DLD1 (cell line): ENCODE data around the gene EEF1AKMT4.

Experiments used
- in situ Hi-C: cut with HindIII; loops from 2 replicates; pipeline ENCODE4 v1.10.0; 2017; ENCODE audit warnings: low sequenced_read_pairs

The EEF1AKMT4 gene

DNA sequence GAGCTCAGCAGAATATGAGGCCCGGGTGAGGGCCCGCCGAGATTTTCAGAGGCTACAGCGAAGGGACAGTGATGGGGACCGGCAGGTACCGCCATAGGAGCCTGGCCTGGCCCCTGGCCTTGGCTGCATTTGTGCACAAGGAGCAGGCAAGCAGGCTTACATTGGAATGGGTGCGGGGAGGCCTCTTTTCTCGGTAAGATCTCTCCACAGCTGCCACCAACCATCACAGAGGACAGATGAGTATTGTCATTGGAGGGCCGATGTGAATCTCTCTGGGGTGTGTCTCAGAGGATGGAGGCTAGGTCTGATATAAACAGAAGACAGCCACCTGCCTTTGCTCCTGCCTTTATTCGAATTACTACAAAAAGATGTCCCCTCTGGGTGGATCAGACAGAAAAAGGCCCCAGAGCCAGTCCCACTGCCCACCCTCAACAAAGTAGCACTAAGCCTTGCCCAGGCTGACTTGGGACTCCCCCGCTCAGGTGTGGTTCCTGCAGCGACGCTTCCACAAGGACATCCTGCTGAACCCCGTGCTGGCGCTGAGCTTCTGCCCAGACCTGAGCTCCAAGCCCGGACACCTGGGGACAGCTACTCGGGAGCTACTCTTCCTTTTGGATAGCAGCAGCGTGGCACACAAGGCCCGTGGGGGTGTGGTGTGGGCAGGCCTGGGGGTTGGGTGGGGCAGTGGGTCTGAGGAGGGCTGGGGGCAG lies 14.6 kb upstream of the EEF1AKMT4 start:
- in situ Hi-C loops: loop anchor here (25.0 kb wide), 1 partner anchor 348 kb away; the partner anchor contains the start of gene PARL

DNA sequence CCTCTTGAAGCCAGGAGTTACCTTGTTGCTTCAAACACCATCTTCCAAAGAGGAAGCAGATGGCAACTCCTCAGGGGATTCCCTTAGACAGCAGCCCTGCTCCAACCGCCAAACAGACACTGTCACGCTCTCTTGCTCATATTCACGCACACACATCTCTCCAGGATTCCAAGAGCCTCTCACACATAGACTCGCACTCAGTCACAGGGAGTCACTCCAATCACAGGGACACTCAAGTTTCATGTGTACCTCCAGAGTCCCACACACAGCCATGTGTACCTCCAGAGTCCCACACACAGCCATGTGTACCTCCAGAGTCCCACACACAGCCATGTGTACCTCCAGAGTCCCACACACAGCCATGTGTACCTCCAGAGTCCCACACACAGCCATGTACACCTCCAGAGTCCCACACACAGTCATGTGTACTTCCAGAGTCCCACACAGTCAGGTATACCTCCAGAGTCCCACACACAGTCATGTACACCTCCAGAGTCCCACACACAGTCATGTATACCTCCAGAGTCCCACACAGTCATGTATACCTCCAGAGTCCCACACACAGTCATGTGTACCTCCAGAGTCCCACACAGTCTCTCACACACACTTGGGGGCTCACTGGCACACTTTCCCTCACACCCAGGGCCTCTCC lies 14.0 kb upstream of the EEF1AKMT4 start:
- in situ Hi-C loops: loop anchor here (25.0 kb wide), 1 partner anchor 348 kb away; the partner anchor contains the start of gene PARL

DNA sequence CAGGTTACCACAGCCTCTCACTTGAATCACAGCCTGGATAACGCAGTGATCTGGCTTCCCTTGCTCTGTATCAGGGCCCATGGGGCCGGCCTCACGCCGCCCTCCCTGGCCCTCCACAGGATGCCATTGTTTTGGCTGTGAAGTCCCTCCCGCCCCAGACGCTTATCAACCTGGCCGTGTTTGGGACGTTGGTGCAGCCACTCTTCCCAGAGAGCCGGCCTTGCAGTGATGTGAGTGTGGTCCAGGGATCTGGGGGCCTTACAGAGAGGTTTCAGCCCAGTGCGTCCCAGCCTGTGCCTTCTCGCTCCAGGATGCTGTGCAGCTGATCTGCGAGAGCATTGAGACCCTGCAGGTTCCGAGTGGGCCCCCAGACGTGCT lies 13.4 kb upstream of the EEF1AKMT4 start:
- in situ Hi-C loops: loop anchor here (25.0 kb wide), 1 partner anchor 349 kb away; the partner anchor contains the start of gene PARL

DNA sequence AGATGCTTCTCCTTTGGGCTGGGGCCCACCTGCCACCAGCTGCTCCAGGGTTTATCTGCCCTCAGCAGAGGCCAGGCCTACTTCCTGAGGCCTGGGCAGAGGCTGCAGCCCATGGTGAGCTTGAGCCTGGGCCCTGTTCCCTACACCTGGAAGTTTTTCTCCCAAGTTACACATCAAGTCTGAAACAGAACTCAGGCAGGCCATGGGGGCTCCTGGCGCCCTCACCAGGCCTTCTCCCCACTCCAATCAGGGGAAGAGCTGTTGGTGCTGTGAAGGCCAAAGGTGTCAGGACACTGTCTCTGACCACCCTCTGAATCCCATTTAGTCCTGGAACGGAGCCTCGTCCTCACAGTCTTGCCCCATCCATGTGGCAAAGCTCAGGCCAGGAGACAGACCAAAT lies 12.8 kb upstream of the EEF1AKMT4 start:
- in situ Hi-C loops: loop anchor here (25.0 kb wide), 1 partner anchor 349 kb away; the partner anchor contains the start of gene PARL

DNA sequence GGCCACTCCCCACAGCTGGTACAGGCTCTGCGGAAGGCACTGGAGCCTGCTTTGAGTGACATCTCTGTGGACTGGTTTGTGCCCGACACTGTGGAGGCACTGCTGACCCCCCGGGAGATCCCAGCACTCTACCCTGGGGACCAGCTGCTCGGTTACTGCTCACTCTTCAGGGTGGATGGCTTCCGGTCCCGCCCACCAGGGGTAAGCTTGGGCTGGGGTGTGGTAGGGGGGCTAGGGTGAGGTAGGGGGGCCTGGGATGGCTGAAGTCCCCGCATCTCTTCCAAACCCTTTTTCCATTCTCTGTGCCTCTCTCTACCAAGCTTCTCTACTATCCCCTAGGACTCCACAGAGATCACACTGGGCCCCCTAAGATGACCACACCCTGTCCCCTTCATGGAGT lies 12.3 kb upstream of the EEF1AKMT4 start:
- in situ Hi-C loops: loop anchor here (25.0 kb wide), 1 partner anchor 350 kb away; the partner anchor contains the start of gene PARL

DNA sequence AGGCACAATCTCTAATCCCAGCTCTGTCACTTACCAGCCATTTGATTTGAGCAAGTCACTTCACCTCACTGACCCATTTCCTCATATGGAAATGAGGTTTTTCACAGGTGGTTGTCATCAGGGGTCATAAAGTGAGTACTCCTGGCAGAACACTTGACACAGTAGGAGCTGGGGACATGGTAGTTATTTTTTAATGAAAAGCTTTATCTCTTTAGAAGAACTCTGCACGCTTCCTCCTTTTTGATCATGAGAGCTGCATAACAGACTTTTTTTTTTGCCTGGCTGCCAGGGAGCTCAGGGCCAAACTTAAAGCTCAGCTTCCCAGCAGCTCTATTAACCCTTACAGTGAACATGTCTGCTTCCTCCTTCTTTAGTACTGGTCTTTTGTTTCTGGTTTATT lies 11.7 kb upstream of the EEF1AKMT4 start:
- in situ Hi-C loops: loop anchor here (25.0 kb wide), 1 partner anchor 351 kb away; the partner anchor contains the start of gene PARL

DNA sequence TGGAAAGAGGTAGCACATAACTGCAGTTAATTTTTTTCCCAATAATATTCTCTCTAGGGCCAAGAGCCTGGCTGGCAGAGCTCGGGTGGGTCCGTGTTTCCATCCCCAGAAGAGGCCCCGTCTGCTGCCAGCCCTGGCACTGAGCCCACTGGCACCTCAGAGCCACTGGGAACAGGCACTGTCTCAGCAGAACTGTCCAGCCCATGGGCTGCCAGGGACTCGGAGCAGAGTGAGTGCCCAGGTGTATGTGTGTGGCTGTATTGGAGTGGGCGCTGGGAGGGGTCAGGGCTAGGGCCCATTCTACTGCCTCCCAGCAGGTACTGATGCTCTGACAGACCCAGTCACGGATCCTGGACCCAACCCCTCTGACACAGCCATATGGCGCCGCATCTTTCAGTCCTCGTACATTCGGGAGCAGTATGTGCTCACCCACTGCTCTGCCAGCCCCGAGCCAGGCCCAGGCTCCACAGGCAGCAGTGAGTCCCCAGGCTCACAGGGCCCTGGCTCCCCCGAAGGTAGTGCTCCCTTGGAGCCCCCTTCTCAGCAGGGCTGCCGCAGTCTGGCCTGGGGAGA lies 11.1 kb upstream of the EEF1AKMT4 start:
- in situ Hi-C loops: loop anchor here (25.0 kb wide), 1 partner anchor 351 kb away; the partner anchor contains the start of gene PARL

DNA sequence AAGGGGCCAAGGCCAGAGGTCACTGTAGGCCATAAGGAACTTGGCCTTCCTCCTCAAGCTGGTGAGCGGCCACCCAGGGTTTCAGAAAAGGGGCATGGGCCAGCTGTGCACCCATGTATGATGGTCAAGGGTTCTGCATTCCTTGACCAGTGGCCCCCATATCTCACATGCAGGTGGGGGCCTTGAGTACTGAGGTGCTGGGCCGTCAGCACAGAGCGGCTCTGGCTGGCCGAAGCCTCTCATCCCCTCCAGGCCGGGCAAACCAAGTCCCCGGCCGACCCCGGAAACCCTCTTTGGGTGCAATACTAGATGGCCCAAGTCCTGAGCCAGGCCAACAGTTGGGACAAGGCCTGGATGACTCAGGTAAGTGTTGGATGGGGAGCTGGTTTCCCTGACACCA lies 10.3 kb upstream of the EEF1AKMT4 start:
- in situ Hi-C loops: loop anchor here (25.0 kb wide), 1 partner anchor 352 kb away; the partner anchor contains the start of gene PARL

DNA sequence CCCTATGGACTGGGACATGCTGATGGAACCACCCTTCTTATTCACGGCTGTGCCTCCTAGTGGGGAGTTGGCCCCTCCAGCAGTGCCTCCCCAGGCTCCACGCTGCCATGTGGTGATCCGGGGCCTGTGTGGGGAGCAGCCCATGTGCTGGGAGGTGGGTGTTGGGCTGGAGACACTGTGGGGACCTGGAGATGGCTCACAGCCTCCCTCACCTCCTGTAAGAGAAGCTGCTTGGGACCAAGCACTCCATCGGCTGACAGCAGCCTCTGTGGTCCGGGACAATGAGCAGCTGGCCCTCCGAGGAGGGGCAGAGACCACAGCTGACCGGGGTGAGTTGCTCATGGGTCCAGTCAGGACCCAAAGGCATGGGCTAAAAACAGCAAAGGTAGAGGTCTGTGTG lies 9.8 kb upstream of the EEF1AKMT4 start:
- in situ Hi-C loops: loop anchor here (25.0 kb wide), 1 partner anchor 352 kb away; the partner anchor contains the start of gene PARL

DNA sequence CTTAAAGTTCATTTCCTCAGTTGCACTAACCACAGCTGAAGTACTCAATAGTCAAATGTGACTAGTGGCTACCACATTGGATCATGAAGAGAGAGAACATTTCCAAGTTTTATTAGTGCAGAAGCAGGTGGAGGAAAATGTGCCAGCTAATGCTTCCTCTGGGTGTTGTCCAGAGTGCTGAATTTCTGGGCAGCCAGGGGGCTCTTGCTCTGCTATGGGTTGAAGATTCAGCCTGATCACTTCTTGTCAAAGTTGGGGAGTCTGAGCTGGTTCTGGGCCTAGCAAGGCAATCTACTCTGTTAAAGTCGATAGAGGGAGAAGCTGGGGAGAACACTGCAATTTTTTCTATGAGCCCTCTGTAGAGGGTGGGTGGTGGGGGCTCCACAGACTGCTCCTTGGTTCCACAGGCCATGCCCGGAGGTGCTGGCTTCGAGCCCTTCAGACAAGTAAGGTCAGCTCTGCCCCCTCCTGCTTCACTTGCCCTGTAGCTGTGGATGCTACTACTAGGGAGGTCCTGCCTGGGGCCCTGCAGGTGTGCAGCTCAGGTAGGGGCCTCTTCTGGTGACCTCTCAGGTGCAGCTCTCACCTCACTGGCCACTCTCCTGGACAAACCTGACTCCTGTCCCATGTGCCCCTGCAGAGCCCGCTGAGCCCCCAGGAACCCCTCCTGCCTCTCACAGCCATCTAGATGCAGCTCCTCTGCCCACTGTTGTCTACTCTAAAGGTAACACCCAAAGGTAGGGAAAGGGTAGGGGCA lies 8.9 kb upstream of the EEF1AKMT4 start:
- in situ Hi-C loops: loop anchor here (25.0 kb wide), 1 partner anchor 353 kb away; the partner anchor contains the start of gene PARL

DNA sequence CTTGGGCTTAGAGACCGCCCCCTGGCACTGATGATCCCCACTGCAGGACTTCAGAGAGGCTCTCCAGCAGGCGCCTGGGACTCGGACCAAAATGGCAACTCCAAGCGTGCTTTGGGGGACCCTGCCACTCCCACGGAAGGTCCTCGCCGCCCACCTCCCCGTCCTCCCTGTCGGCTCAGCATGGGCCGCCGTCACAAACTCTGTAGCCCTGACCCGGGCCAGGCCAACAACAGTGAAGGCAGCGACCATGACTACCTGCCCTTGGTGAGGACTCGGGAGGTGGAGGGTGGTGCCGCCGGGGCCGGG lies 8.4 kb upstream of the EEF1AKMT4 start:
- in situ Hi-C loops: loop anchor here (25.0 kb wide), 1 partner anchor 354 kb away; the partner anchor contains the start of gene PARL

DNA sequence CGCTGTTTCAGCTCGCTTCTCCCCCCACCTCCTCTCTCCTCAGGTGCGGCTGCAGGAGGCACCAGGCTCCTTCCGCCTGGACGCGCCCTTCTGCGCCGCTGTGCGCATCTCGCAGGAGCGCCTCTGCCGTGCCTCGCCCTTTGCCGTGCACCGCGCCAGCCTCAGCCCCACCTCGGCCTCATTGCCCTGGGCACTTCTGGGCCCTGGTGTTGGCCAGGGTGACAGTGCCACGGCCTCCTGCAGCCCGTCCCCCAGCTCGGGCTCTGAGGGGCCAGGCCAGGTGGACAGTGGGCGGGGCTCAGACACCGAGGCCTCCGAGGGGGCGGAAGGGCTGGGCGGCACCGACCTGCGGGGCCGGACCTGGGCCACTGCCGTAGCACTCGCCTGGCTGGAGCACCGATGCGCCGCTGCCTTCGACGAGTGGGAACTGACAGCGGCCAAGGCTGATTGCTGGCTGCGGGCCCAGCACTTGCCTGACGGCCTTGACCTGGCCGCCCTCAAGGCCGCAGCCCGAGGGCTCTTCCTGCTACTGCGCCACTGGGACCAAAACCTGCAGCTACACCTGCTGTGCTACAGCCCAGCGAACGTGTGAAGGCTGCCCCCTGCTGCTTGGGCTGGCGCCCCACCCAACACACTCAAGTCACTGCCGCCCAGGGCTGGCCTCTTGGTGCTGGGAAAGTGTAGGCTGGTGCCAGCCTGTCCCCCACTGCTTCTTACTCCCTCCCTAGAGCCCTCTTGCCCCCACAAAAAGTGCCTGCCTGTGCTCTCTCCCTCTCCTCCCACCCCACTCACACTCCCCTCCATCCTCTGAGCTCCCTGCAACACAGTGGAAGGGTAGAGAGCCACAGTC lies 7.8 kb upstream of the EEF1AKMT4 start:
- in situ Hi-C loops: loop anchor here (25.0 kb wide), 1 partner anchor 354 kb away; the partner anchor contains the start of gene PARL

DNA sequence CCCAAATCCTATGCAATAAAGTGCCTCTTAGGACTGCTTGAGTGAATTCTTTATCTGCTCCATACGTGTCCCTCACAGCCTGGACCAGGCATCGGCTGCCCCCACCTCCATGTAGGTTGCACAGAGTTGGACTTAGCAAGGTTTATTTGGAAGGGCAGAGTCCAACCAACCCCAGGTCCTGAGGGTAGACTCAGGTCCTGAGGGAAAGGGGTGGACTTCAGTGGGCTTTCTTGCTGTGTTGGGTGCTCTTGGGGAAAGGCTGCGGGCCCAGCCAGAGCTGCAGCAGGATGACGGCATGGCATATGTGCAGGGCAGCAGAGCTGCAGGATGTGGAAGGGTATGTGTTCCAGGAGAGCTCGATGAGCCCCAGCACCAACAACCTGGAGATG lies 7.2 kb upstream of the EEF1AKMT4 start:
- in situ Hi-C loops: loop anchor here (25.0 kb wide), 1 partner anchor 355 kb away; the partner anchor contains the start of gene PARL

DNA sequence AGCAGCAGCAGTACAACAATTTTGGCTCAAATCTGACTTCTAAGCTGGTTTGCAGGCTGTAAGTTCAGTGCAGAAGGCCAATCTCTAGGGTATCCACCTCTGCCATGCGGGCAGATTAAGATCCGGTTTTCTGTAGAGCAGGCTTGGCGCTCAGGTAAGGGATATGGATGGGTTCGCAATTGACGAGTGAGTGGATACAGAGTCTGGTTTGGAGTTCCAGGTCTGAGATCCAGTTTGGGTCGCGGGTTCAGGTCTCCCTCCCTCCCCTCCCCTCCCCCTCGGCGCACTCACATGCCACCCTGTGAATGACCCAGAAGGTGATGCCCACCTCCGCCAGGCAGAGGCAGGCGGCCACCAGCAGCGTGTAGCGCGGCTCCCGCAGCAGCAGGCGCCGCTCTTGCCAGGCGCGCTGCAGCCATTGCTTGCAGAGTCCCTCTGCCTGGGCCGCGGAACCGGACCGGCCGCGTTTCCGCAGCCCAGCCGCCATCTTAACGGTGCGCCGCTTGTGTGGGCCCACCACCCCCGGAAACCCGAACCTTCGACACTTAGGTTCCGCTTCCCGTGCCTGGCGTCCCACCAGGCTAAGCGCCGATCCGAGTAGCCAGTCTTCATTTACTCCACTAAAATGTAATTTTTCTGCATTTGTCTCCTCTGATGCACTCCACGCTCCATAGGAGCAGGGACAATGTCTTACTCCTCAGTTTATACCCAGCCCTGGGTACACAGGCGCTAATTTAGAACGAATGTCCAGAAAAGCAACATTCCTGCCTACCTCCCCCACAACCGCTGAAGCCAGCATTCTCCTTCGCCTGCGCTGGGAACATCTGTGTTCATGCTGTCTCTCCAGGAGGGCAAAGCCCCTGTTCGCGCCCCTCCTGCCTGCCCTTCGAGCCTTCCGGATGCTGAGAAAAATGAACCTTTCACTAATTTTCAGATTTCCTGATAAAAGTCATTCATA lies 739 bp upstream of the EEF1AKMT4 start, which contains the start of gene ALG3:
Gene ALG3 (minus strand): TSS at position 509 of the 958 bp plus-strand sequence. CDS start 22 bp downstream, at position 487.
- in situ Hi-C loops: loop anchor here (25.0 kb wide), 1 partner anchor 361 kb away; the partner anchor contains the start of gene PARL

DNA sequence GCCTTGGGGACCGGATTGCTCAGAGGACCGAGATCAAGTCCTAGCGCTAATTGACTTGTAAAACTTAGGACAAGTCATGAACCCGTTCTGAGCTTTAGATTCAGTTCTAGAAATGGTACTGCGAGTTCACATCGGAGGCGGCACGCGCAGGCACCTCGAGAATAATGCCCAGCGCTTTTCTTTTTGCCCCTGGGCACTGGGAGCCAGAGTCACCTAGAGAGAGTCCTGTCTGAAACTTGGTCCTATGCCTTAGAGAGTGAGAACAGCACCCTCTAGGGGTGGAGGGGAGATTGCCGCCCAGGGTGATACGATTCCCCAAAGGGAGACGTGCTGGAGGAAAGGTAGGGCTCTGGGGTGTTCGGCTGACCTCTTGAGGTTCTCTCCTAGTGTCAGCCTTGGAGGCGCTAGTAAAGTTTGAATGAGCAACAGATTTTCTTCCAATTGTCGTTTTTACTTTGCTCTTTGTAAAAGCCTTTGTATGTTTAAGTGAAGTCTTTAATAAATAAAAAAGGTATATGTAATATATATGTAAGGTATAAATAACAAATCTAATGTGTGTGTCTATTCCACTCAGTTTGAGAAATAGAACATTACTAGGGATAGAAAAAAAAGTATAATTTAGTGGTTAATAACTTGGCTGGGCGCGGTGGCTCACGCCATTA lies 826 bp downstream of the EEF1AKMT4 start:
- in situ Hi-C loops: no loop called here

DNA sequence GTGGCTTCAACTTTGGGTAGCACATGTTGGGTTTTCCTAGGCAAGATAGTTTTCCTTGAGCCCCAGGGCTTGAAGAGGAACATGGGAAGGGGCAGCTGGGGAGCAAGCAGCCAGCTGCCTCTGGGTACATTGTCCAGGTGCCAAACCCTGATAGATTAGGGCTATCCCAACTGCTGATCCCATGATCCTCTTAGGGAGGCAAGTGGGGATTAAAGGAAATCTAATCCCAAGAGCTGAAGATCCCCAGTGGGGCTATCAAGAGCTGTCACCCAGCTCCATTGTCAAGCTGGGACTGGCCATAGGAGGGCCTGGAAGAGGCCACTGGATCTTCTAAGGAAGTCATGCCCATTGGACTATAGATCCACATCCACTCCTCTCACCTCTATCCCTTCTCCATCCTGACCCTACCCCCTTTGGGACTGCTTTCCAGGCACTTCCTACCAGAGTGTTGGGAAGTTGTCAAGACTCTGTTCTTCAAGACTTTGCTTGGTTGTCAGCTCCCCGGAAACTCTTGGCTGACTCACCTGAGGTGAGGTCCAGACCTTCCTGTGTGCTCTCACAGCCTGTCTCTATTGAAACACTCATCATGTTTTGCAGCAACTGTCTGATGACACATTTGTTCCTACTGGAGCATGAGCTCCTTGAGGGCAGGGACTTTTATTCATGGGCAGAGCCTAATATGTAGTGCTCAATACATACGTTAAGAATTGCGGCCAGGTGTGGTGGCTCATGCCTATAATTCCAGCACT lies 6.0 kb downstream of the EEF1AKMT4 start:
- in situ Hi-C loops: no loop called here
